Fibroblast of lung (primary cell): ENCODE data around the gene S100A9.

Experiments
- EZH2 ChIP-seq: IDR thresholded peaks from 2 replicates; pipeline ENCODE4 v1.5.1; 2012; ENCODE audit warnings: low read length, control low read depth, mild to moderate bottlenecking; ENCODE audit errors: missing control alignments
- TF ChIP-seq, protein P1 (sequence below), 2 donors: IDR thresholded peaks in 1 of 2; conservative IDR thresholded peaks in 1 of 2; 1 replicate in 1 of 2; 2 replicates in 1 of 2; pipeline ENCODE4 v1.5.1; 2011 to 2012; ENCODE audit warnings: low read length in 2 of 2, control low read depth in 1 of 2, inconsistent platforms in 1 of 2, low read depth in 1 of 2, mild to moderate bottlenecking in 1 of 2

DNA sequence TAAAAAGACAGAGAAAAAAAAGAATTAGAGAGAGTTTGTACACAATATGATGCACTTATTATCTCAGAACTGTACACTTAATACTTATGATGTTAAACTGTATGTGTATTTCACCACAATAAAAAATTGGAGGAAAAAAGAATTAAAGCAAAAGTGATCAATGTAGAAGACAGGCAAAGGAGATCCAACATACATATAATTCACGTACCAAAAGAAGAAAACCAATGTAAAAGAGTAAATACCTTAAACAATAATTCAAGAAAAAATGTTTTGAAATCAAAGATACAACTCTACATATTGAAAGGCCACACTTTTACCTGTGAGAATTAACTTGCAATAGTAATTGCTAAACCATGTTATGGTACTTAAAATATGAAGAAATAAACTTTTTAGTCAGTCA, 35.1 kb upstream of the S100A9 start:
- TF ChIP-seq, protein P1, sequence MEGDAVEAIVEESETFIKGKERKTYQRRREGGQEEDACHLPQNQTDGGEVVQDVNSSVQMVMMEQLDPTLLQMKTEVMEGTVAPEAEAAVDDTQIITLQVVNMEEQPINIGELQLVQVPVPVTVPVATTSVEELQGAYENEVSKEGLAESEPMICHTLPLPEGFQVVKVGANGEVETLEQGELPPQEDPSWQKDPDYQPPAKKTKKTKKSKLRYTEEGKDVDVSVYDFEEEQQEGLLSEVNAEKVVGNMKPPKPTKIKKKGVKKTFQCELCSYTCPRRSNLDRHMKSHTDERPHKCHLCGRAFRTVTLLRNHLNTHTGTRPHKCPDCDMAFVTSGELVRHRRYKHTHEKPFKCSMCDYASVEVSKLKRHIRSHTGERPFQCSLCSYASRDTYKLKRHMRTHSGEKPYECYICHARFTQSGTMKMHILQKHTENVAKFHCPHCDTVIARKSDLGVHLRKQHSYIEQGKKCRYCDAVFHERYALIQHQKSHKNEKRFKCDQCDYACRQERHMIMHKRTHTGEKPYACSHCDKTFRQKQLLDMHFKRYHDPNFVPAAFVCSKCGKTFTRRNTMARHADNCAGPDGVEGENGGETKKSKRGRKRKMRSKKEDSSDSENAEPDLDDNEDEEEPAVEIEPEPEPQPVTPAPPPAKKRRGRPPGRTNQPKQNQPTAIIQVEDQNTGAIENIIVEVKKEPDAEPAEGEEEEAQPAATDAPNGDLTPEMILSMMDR (conservative IDR thresholded peaks at IDR 0.05 in 1 of 2, IDR thresholded peaks at IDR 0.05 in 1 of 2; ENCODE audit: low read depth in 1 of 2, low read length in 2 of 2): no peak
- TF ChIP-seq EZH2: no peak
